CD4-positive, alpha-beta T cell treated with Interleukin-6 for 4 hours (primary cell): ENCODE data around the gene CD6.
"Not testable (repeated sequence)": the region's sequence is repeated elsewhere in the genome, so short reads cannot be mapped to it uniquely, and the experiment has no call there.

Source experiments
- DNase-seq: peaks from one replicate; pipeline ENCODE4 v3.0.0-alpha.2; 2020; ENCODE audit warnings: mixed read lengths

The CD6 gene

DNA sequence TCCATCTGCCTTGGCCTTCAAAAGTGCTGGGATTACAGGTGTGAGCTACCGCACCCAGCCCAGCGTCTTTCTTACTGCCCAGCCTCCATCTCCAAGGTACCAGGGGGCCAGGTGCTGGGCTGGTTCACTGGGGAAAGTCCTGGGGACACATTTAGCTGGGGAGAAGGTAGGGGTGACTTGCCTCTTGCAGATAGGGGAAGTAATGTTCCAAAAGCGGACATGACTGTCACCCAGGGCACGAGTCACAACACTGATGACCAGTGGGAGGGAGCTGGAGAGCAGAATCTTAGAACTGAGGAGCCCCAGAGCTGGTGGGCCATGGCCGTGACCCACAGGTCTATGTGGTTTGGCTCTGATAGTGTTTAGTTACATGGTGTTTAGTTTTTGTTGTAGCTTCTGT is 17.1 kb upstream of the CD6 start:
- DNase-seq: no peak

DNA sequence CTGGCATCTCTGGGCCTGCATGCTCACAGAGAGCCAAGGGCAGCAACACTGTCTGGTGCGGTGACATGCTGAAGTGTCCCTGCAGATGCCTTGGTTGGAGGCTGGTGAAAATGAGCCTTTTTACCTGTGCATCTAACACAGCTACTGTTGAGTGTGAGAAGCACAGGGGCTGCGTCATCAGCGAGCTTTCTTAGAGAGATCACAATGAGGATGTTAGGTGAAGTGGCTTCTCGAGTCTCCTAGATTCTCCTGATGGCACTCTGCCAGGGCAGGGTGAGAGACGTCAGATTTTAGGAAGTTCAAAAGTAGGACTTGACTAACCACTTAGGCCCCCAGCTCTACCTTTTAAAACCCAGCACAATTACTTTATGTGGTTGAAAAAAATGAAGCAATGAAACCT is 15.9 kb upstream of the CD6 start:
- peak; percentile 25 for DNase-seq

DNA sequence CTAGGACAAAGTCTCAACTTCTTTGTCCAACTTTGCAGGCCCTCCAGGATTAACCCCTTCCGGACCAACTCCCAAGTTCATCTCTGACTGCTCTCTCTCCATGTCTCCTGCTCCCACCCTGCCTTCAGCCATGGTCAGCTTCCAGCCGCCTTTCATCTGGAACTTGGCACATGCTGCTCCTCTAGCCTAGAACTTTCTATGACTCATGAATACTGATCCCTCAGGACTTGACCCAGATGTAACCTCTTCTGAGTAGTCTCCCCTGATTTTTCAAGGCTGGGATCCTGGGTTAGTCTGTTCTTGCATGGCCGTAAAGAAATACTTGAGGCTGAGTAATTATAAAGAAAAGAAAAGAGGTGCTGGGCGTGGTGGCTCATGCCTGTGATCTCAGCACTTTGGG is 14.3 kb upstream of the CD6 start:
- DNase-seq: no peak

DNA sequence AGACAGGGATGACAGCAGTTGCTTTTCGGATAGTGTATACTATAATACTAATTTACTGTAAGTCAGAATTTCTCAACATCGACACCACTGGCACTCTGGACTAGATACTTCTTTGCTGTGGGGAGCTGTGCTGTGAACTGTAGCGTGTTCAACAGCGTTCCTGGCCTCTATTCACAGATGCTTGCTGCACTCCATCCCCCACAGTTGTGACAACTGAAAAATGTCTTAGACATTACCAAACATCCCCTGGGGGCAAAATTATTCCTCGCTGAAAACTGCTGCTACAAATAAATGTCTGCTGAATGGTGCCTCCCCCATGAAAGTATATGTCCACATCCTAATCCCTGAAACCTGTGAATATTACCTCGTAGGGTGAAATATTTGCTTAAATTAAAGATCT is 12.0 kb upstream of the CD6 start:
- DNase-seq: no peak

DNA sequence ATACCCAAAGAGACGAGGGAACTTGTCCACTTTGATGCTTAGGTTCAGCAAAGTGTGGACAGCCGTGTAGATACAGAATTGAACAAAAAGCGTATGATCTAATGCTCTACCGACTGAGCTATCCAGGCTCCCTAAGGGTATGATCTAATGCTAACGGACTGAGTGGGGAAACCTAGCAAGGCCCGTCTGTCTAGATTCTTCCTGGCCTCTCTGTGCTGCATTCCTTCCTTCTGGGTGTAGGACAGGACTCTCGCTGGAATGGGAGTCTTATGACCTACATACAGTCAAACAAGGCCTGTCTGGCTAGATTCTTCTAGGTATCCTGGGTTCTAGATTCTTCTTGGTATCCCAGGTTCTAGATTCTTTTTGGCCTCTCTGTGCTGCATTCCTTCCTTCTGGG is 11.1 kb upstream of the CD6 start:
- no peak for DNase-seq

DNA sequence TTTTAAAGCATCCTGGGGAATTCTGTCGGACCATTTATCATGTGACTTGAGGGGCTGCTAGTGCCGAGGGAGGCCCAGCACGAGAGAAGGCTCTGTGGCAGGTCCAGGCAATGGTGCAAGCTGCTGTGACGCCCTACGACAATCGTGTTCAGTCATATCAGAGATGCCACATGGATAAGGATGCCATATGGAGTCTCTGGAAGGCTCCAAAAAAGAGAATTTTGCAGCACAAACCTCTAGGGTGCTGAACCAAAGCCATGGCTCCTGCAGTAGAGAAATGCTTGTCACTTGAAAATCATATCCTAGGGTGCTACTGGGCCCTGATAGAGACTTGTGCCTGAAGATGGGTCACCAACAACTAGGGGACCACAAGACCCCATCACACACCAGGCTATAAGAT is 6.7 kb upstream of the CD6 start:
- DNase-seq: no peak

DNA sequence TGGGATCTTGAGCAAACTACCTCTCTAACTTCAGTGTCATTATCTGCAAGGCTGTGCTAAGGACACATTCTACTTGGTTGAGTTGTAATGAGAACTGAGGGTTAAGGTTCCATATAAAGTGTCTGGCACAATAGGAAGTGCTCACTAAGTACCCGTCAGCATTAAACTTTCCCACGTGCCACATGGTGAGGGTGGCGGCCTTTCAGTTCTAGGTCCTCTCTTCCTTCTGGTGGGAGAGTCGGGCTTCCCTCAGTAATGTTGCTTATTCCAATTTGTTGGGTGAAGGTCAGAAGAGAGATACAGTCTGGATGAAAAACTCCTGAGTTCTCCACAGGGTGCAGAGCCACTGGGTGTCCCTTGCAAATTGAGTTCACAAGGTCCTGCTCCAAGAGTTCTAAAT is 4.6 kb upstream of the CD6 start:
- no peak for DNase-seq

DNA sequence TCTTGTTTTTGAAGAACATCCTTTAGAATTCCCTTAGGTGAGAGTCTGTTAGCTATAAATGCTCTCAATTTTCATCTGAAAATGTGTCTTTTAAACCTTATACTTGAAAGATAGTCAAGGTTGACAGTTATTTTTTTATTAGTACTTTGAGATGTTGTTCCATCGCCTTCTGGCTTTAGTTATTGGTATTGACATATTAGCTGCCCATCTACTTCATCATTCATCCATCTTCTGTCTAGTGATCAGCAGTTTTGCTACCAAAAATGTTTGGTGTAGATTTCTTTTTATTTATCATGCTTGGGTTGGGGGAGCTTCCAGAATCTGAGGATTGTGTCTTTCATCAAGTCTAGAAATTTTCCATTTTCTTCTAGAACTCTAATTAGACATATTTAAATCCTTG is 3.3 kb upstream of the CD6 start:
- no peak for DNase-seq

DNA sequence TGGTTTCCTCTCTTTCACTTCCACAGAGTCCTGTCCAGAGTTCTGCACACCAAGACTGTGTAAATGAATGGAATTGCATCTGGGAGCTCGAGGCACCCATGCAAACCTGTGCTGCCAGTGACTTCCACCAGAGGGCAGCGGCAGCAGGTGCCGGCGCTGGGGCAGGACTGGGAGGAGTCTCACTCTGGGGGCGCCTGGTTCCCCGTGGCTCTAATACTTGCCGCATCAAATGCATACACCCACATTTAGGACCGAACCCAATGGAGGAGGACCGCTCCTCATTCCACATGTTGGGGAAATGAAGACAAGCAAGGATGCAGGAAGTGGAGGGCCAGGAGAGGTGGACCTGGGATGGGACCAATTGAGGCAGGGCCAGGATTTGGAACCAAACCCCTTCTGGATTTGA is 1.1 kb upstream of the CD6 start:
- peak; percentile 87 for DNase-seq

DNA sequence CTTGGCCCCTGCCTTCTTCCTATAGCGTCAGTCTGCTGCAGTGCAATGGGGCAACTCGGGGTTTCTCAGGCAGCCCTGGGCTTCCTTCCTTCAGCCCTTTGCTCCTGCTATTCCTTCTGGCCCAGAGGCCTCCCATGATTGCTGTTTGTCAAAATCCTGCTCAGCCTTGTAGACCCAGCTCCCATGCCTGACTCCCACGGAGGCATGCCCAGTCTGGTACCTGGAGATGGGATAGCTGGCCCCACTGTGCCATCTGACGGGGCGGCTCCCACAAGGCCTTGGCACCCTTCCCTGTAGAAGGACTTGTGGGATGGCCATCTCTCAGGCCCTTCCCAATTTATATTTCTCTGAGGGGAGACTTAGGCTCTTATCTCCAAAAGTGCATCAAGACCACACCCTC is 590 bp upstream of the CD6 start:
- no peak for DNase-seq

DNA sequence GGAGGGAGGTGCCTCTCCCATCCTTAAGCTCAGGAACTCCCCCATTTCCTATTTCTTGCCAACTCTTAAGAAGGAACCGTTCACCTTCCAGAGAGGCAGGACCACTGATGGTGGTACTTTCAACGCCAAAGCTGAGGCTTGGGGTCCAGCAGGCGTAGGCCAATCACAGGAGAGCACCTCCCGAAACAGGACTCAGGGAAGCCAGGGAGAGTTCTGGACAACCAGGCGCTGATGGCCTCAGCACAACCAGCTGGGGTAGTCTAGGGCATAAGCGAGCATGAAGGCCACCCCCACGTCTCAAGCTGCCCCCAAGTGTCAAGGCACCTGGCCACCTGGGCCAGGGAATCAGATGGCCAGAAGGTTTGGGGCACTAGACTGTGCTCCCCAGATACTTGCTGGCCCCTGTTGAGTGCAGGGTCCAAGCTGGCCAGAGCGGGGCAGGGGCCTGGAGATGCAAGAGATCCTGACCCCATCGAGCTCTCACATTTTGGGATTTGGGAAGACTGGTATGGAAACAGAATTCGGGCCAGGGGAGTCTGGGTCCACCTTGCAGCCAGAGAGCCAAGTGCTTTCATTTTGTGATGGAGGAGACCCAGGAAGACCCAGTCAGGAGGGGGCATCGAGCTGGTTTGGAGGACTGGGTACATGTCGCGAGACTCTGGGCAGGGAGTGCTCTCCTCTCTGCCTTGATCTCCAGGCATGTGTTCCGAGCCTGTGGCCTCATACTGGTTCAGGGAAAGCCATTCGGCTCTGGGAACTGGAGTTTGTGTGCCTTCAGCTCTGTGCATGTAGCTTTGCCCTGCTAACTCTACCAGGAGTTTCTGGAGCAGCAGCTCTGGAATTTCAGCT is 926 bp downstream of the CD6 start:
- DNase-seq: peak; percentile 58

DNA sequence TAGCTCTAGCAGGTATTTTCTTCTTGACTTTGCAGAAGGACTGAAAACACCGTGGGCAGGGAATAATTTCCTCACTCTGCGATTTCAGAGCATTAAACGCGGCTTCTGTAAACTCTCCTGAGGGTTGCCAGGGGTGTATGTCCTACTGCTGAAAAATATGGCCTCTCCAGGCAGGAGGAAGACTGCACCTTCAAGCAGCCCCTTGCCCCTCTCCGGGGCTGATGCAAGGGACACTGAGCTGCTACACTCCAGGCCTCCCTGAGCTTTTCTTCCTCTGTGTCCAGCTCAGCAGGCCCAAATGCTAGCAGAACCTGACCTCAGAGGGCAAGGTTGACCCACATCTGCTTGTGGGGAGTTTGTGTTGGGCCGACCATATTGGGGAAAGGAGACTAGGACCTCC is 2.2 kb downstream of the CD6 start:
- peak; percentile 35 for DNase-seq

DNA sequence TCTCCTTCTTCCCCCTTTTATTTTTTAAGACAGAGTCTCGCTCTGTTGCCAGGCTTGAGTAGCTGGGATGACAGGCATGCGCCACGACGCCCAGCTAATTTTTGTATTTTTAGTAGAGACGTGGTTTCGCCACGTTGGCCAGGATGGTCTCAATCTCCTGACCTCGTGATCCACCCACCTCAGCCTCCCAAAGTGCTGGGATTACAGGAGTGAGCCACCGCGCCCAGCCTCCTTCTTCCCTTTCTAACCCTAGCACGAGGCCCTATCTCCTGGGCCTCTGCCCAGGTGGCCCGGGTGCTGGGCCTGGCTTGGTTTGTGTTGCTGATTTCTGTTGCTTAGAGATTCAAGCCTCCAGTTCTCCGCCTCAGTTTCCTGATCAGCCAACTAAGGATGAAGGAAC is 2.8 kb downstream of the CD6 start:
- not testable (repeated sequence) for DNase-seq

DNA sequence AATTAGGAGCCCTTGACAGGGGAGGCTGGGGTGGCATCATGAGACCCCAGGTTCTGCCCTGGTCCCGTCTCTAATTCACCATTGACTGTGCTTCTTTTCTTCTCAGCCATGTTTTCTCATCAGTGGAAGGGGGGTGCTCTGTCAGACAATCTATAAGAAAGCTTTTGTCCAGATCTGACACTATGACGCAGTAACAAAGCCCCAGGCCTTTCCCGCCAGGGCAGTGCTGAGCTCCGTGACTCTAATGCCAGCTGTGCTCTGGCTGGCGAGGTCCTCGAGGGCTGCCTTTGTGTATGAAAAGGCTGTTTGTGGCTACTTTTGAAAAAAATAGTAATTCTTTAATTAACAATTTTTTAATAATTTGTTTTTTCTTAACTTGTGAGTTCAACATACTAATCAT is 3.2 kb downstream of the CD6 start:
- no peak for DNase-seq

DNA sequence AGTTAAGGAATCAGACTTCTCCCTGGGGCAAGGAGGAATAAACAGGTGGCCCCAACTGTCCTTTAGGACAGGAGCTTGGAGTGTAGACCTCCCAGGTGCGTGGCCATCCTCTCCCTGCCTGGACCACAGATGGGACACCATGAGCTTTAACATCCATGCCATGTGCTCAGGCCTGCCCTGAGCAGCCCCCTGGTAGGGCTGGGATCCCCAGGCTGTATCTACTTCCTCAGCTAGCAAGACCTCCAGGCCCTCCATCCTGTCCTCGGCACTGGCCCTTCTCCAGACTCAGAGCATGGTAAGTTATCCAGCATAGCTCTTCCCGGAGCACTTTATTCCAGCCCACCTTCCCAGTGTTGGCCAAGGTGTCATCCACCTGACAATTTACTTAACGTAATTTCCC is 5.7 kb downstream of the CD6 start:
- no peak for DNase-seq

DNA sequence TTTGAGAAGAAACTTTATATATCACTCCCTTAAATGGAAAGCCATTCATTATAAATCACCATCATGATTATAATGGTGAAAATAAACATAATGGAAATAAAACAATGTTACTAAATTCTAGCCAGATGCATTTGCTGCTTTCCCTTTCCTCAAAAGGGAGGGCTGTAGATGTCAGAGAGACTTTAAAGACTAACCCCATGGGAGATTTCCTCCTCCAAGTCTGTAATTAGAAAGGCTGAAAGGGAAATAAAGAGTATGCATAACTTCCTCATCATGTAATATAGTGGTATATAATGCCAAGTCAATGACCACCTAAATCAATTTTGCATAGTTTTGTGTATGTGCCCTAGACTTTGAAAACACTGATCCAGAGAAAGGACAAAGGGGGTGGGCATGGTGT is 6.4 kb downstream of the CD6 start:
- DNase-seq: no peak

DNA sequence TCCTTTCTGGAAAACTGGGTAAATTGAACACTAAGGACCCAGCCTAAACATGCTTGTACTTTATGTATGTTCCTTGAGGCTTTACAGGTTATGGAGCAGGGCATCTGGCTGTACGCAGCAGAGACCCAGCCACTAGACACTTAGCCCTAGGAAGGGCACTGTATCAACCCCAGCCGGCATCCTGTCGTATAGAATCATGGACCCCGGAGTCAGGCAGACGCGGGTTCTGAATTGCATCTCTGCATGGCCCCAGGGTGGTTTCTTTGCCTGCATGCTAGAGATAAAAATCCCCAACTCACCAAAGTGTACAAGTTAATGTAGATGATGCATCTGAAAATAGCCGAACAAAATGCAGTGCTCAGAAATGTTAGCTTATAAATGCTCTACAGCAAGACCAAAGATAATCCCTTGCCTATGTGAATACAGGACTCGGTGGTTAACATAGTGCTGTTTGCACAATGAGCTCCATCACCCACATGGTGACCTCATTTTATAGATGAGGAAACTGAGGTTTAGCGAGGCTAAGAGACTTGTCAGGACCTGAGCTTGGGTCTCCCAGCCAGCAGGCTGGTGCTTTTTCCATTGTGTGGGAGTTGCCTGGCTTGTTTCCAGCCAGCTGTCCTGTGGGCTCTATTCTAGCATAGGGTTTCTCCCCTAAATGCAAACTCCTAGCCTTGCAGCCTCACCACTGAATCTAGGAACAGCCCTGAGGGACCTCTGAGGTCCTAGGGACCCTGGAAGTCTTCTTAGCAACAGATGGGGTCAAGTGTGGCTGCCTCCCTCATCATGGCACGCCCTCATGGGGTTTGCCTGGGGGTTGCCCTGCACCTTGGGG is 7.3 kb downstream of the CD6 start:
- DNase-seq: peak; percentile 48

DNA sequence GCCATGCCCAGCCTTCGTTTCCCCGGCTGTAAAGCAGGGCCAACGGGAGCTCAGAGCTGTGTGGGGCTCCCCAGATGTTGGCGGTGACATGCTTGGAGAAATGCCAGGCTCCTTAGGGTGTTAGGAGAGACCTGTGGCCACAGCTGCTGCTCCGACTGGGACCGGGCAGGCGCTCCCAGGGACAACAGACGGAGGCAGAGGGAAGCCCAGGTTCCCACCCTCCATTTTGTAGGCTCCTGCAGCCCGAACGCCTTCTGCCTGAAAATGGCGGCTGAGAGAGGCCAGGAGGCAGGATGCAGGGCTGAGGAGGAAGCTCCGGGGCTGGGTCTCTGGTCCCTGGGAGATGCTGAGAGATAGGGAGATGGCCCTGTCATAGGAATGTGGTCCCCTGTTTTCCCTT is 10.0 kb downstream of the CD6 start:
- DNase-seq: no peak

DNA sequence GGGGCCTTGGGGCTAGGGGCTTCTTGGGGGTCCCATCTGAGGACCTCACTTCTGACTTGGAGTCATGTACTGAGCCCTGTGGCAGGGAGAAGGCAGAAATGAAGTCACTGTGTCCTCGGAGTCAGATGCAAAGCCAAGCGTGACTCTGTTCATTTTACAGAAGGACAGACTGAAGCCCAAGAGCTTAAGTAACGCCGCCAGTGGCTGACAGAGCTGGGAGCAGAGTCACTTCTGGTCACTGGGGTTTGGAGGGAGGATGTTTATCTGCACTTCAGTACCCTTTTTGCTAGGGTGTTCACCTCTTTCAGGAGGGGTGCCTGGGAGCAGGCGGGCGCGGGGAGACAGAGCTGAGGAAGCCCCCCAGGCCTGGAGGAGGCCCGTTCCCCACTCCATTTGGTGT is 10.7 kb downstream of the CD6 start:
- DNase-seq: peak; percentile 57

DNA sequence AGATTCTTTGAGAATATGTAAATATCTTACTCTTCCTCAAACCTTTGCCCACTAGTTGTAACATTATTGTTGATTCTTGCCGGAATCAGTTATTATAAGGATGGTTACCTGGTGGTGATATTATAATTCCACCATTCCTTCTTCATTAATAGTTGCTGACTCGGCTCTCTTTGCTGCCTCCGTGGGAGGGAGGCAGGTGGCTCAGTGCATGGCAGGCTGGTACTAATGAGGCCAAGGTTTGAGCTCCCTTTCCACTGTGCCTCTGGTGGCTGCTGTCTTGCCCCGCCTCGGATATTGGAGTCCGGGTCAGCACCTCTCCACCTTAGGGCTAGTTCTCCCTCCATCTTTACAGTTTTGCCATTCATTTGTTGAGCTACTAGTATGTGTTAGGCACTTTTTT is 12.7 kb downstream of the CD6 start:
- DNase-seq: peak; percentile 41

DNA sequence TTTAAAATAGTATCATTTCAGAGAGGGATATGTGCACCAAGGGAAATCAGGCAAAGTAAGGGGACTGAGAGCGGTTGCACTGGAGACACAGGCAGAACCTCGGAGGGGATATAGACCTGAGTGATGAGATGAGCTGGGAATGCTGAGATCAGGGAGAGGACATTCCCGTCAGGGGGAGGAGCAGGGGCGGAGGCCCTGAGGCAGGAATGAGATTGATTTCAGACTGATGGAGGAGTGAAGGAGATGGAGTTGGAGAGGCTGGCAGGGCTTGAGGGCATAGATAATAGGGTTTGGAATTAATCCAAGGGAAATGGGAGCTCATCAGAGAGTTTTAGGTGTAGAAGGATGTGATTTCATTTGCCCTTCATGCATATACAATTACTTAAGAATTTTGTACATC is 13.2 kb downstream of the CD6 start:
- no peak for DNase-seq

DNA sequence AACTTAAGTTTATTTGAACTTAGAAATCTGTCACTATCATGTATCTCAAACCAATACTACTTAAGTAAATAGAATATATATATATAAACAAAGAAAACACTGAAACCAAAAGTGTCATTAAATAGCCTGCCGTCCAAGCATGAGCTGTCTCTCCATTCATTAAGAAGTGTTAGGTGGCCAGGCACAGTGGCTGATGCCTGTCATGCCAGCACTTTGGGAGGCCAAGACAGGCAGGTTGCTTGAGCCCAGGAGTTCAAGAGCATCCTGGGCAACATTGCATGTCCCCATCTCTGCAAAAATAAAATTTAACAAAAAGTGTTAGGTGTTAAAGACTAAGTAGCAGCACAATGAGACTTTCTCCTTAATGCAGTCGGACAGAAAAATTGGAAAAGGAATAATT is 14.0 kb downstream of the CD6 start:
- DNase-seq: no peak

DNA sequence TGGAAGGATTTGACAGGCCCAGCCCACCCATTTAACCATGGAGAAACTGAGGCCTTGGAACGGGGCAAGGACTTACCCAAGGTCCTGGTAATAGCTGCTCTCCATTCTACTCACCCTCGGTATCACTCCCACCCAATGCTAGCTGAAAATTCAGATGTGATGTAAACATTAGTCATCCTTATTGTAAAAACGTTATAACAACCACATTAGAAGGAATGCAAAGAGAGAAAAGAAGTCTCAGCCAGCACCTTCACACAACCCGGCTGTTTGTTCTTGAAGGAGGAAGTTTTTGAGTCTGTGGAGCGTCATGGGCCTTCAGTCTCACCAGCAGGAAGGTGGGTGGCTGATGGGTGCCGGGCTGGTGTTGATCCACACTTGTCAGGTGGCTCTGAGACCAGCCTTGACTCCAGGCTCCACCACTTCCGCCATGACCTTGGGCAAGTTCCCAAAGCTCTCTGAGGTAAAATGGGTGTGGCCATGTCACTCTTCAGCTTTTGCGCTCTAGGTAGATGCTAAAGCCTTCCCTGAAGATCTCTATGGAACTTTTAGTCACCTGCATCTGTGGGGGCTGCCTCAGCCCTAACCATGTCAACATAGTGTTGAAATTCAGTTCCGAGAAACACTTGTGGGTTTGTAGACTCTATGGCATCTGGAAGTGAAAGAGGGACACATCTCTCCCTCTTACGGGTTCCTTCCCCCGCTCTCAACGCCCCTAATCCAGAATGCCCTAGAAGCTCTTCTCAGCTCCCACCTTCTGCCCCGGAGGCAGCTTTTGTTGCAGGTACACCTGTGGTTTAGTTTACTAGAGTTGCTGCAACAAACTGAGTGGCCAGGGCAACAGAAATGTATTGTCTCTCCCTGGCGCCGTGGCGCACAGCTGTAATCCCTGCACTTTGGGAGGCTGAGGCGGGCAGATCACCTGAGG is 14.8 kb downstream of the CD6 start:
- DNase-seq: peak; percentile 95
